Activated CD4-positive, alpha-beta T cell treated with anti-CD3 and anti-CD28 coated beads, Interleukin-2, Interleukin-4, amounts not matched to agents 100 ng/mL and 50 ng/mL, durations not matched to agents 16 hours and 8 hours (primary cell): ENCODE data around the gene SH3BP2.

Experiments
- DNase-seq: peaks from one replicate; pipeline ENCODE4 v3.0.0-alpha.2; 2020; ENCODE audit warnings: low spot score

Gene SH3BP2

DNA sequence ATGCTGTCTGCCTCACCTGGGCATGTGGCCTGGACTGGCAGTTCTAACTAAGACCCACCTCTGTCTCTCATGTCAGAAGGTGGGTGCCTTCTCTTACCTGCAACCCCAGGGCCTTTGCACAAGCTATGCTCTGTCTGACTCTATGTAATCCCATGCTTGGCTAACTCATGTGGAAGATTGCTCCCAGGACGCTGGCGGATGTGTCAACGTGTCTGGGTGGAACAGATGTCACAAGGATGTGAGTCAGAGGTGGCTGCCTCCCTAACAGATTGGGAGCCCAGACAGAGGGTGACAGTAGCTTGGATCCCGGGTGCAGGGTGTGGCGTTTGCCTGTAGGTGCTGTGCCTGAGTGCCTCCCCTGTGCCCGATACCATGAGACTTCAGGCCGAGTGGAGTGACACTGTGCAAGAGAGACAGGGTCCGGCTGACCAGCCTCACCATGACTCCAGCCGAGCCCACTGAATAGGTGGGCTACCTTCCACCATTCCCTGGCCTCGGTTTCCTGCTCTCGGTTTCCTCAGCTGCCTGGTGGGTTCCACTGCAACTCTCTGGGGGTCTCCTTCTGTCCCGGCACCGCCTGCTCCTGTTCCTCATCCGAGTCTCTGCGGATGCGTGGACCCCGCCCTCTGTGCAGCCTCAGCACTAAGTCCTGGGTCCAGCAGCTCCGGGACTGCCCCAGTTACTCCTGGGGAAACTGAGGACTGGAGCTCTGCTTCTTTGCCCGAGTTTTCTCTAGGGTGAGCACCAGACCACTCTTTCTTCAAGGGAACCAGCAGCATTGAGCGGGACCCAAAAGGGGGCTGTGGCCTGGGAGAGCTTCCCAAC, 11.0 kb downstream of the SH3BP2 start:
- DNase-seq = no peak

DNA sequence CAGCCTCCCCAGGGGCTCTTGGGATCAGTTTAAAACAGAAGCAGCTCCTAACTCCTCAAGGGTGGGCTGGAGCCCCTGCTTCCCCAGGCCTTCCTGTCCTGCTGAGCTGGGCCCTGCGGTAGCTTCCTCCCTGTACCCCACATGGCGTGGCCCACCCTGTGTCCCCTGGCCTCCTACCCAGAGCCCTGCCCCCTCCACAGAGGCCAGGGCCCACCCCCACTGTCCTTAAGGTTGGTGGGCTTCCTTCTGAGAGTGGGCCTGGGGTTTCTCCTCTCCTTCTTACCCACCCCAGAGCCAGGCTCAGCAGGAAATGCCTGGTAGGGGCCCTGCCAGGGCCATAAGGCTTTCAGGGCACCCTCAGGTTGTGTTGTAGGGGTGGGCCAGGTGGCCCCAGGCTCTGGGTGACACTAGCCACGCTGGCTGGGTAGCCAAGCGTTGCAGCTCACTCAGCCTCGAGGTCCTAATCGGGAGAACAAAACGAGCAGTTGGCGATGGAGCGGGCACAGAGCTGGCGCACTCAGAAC, 11.6 kb downstream of the SH3BP2 start:
- DNase-seq = no peak

DNA sequence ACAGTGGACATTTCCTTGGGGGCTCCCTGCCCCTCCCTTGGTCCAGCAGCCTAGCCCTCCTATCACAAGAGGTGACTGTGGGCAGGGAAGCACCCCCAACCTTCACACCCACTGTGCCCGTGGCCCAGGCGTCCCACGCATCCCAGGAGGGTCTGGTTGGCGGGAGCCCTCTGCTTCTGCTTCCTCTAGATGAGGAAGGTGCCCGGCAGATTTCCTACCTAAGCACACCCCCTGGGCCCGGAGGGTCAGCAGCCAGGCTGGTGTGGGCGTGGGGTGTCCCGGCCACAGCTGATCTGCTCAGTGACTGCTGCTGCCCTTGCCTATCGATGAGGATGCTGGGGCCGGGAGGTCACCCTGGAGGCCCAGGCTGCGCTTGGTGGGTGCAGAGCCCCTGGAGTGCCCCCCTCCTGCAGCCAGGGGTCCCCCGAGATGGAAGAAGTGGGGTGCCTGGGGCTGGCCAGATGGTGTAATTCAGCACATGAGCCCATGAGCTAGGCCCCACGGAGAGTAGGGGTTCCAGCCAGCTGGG, 12.2 kb downstream of the SH3BP2 start:
- no peak for DNase-seq

GRCh38 chr4:2805712-2806389, 13.0 kb downstream of the SH3BP2 start:
- DNase-seq = no peak

DNA sequence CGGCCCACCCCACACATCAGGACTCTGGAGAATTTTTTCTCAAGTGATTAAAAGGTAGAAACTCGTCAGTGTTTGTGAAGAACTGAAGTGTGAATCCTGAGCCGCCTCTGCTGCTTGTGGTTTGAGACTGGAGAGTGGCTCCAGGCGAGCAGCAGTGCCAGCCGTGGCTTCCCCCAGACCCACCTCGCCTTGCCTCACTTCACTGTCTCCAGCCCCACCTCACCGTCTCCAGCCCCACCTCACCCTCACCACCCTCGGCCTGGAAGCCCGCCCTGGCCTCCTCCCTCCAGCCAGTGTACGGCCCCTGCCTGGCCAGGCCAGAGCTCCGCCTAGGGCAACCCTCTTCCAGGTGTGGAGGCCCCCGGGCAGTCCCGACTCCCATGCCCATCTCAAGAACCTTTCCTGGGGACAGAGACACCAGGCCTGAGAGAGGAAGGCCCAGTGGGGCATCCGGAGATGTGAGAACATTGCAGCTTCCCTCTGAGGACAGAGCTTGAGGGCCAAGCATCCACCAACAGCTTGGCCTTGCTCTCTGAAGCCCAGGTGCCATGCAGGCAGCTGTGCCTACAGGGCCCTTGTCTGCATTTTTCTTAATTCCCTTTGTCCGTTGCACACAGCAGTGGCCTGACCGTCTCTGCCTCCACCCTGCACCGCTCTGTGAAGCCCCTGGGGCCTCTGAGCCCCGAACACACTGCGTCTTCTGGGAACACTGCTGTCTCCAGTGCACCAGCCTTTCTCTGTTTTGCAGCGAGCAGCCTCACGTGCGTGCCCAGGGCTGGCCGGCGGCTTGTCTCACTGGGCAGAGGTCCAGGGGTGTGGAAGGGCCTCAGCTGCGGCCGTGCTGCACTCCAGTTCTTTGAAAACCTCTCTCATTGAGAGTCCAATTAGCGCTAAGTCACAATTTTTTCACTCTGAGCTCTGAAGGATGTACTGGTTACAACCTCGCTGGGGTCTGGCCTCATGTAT, 13.8 kb downstream of the SH3BP2 start:
- DNase-seq = no peak

DNA sequence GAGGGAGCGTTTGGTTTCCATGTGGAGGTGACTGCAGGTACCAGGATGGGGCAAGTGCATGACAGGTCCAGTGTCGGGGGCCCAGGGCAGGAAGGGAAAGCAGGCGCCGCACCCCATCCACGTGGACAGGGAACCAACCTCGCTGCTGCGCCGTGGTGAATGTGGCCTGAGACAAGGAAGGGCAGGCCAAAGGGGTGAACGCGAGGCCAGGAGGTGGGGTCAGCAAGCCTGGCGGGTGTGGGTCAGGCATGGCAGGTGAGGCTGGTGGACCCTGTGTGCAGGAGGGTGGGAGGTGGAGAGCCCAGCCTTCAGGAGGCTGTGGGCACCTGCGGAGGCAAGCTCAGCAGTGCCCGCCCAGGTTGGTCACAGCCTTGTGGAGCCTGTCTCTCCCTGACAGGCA, 14.7 kb downstream of the SH3BP2 start:
- DNase-seq = no peak

GRCh38 chr4:2808001-2808400, 15.1 kb downstream of the SH3BP2 start:
- DNase-seq = no peak

GRCh38 chr4:2809610-2810180, 16.8 kb downstream of the SH3BP2 start:
- DNase-seq = no peak

DNA sequence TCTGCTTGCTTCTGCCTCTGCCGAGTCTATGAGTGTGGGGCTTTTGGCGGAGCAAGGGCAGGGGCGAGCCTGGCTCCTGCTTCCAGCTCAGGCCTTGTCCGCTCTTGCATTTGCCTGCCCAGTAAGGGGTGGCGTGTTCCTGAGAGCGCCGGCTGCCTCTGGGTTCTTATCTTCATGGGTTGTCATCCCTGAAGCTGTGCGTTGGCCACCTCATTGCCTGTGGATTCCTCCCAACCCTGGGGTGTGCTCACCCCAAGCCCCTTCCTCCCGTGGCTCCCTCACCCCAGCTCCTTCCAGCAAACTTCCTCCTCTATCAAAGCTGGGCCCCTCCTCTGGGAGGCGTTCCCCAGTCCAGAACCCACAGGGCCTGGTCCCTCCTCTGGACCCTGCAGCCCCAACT, 17.5 kb downstream of the SH3BP2 start:
- no peak for DNase-seq

DNA sequence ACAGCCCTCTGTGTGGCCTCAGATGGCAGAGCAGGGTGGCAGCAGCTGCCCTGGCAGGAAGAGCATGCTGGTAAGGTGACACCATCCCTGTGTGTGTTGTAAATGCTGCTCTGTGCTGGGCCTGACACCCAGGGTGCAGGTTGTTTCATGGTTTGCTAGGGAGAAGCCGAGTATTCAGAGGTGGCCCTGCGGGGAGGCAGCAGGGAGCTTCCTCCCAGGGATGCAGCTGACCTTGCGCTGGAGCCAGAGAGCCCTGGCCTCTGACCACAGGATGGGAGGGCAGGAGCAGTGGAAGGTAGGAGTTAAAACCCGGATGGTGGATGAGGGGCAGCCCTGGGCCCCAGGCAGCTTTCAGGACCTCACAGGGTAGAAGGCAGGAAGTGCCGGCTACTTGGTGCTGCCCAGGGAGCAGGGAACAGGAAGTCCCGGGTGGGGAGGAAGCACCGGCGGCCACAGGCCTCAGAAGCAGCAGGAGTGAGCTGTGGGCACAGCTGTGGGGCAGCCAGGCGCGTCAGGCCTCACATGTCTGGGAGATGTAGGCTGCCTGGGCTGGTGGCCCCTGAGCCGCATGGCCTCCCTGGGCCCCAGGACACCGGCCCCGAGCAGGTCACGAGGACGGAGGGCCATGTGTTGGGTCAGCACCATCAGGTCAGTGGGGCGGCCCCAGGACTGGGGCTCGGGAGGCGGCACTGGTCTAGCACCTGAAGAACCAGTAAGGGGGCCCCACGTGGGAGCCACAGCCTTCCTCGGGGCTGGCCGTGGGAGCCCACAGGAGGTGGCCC, 19.1 kb downstream of the SH3BP2 start:
- DNase-seq = peak; percentile 78

GRCh38 chr4:2812612-2813354, 19.9 kb downstream of the SH3BP2 start:
- DNase-seq = no peak

- DNase-seq = no peak
Measured at GRCh38 chr4:2813446-2814405, 20.8 kb downstream of the SH3BP2 start.

- DNase-seq = no peak
Measured at GRCh38 chr4:2814627-2815270, 21.9 kb downstream of the SH3BP2 start.

DNA sequence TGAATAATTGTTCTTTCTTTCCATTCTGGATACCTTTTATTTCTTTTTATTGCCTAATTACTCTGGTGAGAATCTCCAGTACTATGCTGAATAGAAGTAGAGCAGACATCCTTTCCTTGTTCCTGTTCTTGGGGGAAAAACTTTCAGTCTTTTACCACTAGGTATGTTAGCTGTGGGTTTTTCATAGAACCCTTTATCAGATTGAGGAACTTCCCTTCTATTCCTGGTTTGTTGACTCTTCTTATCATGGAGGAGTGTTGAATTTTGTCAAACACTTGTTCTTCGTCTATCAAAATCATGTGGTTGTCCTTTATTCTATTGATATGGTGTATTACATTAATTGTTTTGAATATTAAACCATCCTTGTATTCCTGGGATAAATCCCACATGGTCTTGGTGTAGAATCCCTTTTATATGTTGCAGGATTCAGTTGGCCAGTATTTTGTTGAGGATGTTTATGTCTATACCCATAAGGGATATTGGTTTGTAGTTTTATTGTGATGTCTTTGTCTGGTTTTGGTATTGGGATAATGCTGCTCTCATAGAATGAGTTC, 23.6 kb downstream of the SH3BP2 start:
- no peak for DNase-seq

DNA sequence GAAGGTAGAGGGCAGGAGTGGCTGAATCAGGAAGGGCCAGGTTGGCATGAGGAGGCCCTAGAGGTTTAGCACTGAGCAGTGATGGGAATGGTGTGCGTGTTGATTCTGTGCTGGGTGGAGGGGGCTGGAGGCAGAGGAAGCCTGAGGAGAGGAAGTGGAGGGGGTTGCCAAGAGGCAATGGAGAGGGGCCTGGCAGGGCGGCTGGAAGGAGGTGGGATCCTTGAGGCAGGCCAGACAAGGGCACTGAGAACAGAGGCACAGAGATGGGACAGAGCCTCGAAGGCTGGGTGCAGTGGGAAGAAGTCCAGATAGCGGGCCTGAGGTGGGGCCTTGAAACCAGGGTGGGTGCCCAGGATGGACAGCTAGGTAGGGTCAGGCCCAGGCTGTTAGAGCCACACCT, 24.3 kb downstream of the SH3BP2 start:
- no peak for DNase-seq

DNA sequence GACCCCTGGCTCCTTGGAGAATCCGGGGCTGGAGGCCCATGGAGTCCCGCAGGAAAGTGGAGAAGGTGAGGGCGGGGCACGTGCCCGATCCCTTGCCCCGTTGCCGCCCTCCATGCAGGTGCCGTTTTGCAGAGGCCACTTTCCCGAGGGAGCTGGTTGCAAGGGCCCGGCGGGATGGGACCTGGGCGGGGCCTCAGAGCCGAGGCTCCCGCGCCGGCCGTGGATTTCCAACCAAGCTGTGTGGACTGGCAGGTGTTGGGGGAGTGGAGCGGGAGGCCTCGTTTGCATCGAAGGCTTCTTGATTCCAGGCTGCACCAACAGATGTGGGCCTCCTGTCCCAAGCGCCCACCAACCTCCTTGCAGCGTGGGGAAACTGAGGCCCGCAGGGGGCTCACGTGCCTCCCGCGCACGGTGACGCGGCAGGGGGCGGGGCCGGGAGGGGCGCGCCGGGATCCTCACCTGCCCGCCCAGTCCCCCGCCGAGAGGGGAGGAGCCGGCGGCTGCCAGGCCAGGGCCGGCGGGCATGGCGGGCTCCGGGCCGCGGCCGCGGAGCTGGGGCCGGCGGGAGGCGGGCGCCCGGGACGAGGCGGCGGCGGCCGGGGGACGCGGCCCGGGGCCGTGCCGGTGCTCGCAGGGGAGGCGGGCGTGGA, 24.9 kb downstream of the SH3BP2 start:
- no peak for DNase-seq

GRCh38 chr4:2818351-2818939, 25.6 kb downstream of the SH3BP2 start:
- DNase-seq = no peak
